ENCODE results near the gene ARHGDIB.

The ARHGDIB gene

DNA sequence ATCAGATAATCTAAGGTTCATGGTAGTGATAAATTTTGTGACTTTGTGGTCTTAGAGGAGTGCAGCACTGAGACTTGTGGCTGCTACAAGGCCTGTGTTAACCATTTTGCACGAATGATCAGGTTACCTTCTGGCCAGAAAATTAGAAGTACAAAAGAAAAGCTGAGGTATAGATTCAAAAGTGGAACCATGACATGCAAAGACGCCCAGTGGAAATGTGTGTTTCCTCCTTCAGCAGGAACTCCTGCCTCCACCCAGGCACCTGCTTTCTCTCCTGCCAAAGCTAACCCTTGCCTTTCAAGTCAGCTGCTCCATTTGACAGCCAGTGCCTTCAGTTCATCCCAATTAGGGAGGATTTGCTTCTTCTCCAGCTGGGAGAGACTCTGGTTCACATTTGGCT is 21.6 kb upstream of the ARHGDIB start:
- no peak for DNase-seq (ENCODE audit: low read depth)

DNA sequence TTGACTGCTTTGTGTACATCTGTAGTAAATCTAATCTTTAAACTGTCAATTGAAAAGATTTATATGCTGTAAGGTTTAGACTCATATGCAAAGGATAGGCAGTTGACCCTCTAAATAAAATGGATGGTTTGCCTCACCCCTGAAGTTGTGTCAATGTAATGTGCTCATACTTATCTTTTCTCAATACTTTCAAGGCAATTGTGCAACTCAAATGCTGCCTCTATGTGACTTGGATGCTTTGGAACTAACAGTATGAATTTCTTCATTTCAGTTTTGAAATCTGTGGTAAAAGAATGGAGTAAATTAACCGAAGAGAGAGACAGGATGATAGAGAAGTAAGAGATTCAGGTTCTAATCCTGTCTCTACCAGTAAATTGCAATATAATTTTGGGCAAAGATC is 21.2 kb upstream of the ARHGDIB start:
- no peak for DNase-seq (ENCODE audit: low read depth)

GRCh38 chr12:14981049-14981448 is 19.6 kb upstream of the ARHGDIB start:
- DNase-seq (ENCODE audit: low read depth): no peak

- DNase-seq (ENCODE audit: low read depth): no peak
These were observed 18.1 kb upstream of the ARHGDIB start for GRCh38 chr12:14979468-14979867.

- no peak for DNase-seq (ENCODE audit: low read depth)
These were observed 15.3 kb upstream of the ARHGDIB start for GRCh38 chr12:14976658-14977057.

DNA sequence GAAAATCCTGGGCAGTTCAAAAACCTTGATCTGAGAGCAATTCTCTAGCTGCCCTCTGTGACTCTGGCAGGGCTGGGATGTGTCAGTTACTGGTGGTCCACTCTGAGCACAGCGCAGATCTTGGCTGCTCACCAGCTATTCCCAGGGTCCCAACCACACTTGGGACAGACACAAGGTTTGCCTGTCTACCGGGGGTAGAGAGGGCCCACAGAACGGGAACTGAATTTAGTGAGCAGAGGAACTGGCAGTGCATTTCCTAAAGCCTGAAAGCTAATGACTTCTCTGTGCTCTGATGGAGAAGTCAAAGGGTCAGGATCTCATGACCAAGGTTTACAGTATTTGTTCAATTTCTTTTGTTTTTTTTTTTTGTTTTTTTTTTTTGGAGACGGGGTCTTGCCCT is 14.1 kb upstream of the ARHGDIB start:
- no peak for DNase-seq (ENCODE audit: low read depth)

DNA sequence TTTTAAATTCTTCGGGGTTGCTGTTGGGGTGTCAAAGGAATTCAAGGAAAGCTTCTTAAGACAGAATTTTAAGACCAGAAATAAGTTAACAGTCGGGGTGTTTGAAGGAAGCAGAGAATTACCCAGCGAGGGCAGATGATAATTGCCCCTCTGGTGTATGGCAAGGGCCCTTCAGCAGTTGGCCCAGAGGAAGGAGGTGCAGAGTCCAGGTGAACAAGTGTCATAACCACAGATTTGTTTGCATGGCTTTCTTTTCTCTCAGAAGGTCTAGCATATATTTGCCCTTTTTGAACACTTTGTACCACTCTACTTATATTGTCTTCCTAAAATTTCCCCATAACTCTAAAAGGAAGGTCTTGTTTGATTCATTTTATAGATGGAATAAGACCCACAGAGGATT is 13.2 kb upstream of the ARHGDIB start:
- no peak for DNase-seq (ENCODE audit: low read depth)

DNA sequence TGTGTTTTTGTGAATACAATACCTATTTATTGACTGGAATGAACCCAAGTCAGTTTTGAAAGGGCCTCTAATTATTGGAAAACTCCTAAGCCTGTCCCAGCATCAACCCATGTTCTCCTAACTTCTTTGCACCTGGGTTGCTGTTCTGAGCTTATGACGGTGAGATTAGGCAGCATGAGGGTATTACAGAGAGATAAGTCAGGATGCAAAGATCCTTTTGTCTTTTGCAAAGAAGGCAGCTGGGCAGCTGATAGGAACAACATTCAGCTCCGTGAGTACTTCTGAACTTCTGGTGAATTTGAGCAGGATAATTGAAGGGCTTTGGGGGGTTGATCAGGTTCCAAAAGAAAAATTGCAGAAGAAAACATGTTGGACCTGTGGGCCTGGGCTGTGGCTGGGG is 11.4 kb upstream of the ARHGDIB start, which contains the start of gene PDE6H:
PDE6H (plus strand) TSS at position 227 of the 400 bp plus-strand sequence. CDS start 4,971 bp downstream, outside the sequence.
- no peak for DNase-seq (ENCODE audit: low read depth)

- no peak for DNase-seq (ENCODE audit: low read depth)
These were observed 9.1 kb upstream of the ARHGDIB start for GRCh38 chr12:14970473-14970872.

- no peak for DNase-seq (ENCODE audit: low read depth)
These were observed 7.1 kb upstream of the ARHGDIB start for GRCh38 chr12:14968478-14968877.

GRCh38 chr12:14965221-14965620 is 3.8 kb upstream of the ARHGDIB start:
- no peak for DNase-seq (ENCODE audit: low read depth)

- no peak for DNase-seq (ENCODE audit: low read depth)
These were observed 3.0 kb upstream of the ARHGDIB start for GRCh38 chr12:14964406-14964805.

DNA sequence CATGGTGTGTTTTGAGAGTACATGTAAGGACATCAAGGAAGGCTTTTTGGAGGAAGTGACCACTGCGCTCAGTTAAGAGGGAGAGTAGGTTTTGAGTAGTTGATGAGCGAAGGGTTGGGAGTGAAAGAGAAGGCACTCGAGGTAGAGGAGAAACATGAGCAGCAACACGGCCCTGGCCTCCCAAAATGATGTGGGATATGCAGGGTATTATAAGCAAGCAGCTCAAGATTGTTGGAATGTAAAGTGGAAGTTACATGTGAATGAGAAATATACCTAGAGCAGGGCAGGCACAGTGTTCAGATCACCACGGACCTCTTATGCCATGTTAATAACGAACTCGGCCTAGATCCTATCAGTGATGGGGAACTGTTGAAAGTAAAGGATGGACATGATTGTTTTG is 2.1 kb upstream of the ARHGDIB start:
- no peak for DNase-seq (ENCODE audit: low read depth)

DNA sequence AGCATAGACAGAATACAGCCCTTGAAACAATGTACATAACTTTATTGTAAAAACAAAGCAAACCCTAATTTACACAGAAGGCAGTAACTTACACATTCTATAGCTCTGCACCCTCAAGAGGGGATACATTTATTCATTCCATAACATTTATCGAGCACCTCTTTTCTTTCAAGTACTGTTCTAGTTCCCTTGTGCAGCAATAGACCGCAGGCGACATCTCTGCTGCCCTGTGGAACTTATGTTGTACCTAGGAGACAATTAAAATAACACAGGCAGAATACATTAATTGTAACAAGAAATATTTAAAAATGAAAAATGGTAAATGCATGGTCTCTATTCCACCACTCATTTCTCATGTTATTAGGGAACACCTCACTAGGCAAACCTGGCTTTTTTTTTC is 1.4 kb upstream of the ARHGDIB start:
- no peak for DNase-seq (ENCODE audit: low read depth)

DNA sequence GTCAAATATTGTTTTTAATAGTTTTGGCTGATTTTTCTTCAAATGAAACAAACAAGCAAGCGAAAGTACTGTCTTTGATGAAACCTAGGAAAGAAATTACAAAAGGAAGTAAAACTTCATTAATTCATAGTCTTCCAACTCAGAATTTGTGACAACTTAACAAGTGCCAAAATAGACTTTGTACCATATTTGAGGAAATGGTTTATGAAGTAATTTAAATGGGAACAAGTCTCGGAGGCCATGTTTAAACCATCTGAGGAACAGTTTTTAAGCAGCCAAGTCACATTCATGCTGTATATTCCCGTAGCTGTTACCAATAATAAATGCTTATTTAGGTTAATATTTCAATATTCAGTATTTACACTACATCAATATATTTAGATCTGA is 745 bp upstream of the ARHGDIB start:
- no peak for DNase-seq (ENCODE audit: low read depth)

GRCh38 chr12:14960548-14961465 is 594 bp downstream of the ARHGDIB start:
- DNase-seq (ENCODE audit: low read depth): no peak

GRCh38 chr12:14959916-14960496 is 1.4 kb downstream of the ARHGDIB start:
- no peak for DNase-seq (ENCODE audit: low read depth)

GRCh38 chr12:14959463-14959862 is 1.9 kb downstream of the ARHGDIB start:
- no peak for DNase-seq (ENCODE audit: low read depth)

GRCh38 chr12:14959126-14959440 is 2.3 kb downstream of the ARHGDIB start:
- no peak for DNase-seq (ENCODE audit: low read depth)

- DNase-seq (ENCODE audit: low read depth): no peak
These were observed 2.9 kb downstream of the ARHGDIB start for GRCh38 chr12:14958361-14959125.

DNA sequence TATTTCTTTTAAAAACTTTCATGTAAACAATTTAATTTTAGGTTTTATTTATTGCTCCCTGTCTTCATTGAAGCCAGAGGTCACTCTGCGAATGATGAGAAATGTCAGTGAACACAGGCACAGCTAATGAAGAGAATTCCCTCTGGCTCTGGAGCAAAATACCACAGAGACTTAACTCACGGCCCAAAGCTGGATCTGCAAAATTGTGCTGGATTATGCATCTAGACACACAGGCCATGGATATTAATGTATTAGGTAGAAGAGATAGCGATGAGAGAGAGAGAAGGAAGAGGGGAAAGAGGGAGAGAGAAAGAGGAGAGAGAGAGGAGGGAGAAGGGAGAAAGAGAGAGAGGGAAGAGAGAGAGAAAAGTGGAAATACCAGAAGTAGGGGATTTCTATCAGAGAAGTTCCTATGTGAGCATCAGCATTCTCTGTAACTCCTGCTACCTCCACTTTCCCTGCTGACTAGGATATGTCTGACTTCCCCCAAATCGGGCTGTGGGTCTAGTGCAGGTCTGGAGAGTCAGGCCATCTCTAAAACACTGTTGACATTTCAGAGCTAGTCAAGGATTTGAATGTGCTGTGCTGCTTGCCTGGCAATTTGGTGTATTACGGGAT is 3.7 kb downstream of the ARHGDIB start:
- no peak for DNase-seq (ENCODE audit: low read depth)

DNA sequence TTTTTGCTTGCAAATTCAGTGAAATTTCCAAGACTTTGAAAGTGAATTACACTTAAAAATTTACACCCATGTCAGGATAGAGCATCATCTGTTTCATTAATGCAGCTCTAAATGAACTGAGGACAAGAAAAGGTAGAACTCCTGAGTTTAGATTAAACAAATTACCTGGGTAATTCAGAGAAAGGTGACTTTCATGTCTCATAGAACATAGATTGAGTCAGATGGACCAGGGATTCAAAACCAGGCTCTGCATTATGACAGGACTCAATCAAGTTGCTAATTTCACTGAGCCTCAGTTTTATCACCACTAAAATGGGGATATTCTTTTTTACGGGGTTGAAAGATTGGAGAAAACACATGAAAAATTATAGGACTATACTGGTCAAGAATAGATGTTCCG is 4.5 kb downstream of the ARHGDIB start:
- no peak for DNase-seq (ENCODE audit: low read depth)

All from stimulated activated CD8-positive, alpha-beta memory T cell treated with anti-CD3 and anti-CD28 coated beads, Interleukin-4, amount 100 ng/mL, for 24 hours (primary cell).